ENCODE results near the gene CFDP1. TPM values are rescaled to one million over a fixed set of nuclear protein-coding genes. Genes with fewer than 3 reads are reported as not detected.

The CFDP1 gene
- total and polyA plus RNA-seq, 2 donors (not counting 1 experiment from before 2014, with no cell fraction given): 6.3 to 42.8 TPM

DNA sequence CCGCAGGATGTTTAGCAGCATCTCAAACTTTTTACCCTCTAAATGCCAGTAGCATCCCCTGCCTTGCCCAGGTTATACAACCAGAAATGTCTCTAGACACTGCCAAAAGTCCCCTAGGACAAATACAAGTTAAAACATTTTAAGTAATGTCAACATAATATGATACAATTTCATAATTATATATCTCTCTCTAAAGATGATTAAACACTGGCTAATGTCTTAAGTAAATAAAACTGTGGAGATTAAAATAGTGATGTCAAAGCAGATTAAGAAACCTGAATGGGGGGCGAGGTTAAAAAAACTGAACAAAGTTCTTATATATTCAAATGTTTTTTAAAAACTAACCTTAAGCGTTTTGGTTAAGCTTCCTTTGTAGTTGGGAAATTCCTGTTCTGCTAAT lies 62.1 kb downstream of the CFDP1 start:
- CTCF ChIA-PET: interaction anchor here (1.5 to 2.8 kb wide), 2 partner anchors 138 to 172 kb away, joined by 6 to 9 read pairs; no protein-coding TSS in a partner anchor
- peaks cover 0 to 53% (median 28%) of the 10 kb centered on the region in 4 experiments for H3K27me3 ChIP-seq (replicated peaks in 1 of 4; ENCODE audit: control extremely low read depth in 1 of 4, control insufficient read depth in 3 of 4, insufficient read depth in 4 of 4, low read length in 3 of 4)

DNA sequence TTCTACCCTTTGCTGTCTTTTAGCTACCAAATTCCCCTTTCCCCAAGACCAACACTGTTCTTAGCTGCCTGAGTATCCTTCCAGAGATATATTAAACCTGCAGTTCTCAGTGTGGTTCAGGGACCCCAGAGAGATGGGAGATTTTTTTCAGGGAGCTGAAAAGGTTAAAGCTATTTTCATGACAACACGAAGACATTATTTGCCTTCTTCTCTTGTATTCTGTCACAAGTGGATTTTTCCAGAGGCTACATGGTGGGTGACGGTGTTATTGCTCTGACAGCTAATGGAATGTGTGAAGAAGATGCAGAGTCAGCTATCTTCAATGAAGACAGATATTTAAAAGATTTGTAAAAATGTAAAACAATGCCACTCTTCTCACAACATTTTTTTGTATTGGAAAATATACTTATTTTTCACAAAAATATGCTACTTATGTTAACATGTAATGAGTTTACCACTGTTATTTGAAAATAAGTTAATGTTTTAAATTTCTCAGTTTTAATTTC lies 69.0 kb downstream of the CFDP1 start:
- no peaks in the 10 kb centered on the region for H3K4me1 ChIP-seq (ENCODE audit: control insufficient read depth in 2 of 2, insufficient read depth in 2 of 2, low read length in 2 of 2)
- no peak overlapping the region for H3K27ac Mint-ChIP-seq
- no peak overlapping the region for H3K27ac ChIP-seq (ENCODE audit: low read length in 2 of 2)
- no peak for ATAC-seq (ENCODE audit: low read depth)
- H3K27me3 ChIP-seq (replicated peaks in 1 of 4; ENCODE audit: control extremely low read depth in 1 of 4, control insufficient read depth in 3 of 4, insufficient read depth in 4 of 4, low read length in 3 of 4): peaks cover 0 to 27% (median 11%) of the 10 kb centered on the region in 4 experiments
- no peaks in the 10 kb centered on the region for H3K4me1 Mint-ChIP-seq
- H3K4me3 Mint-ChIP-seq: no peak overlapping the region
- H3K9ac ChIP-seq (ENCODE audit: low read length): no peak overlapping the region
- H3K9me3 Mint-ChIP-seq (ENCODE audit: insufficient read depth): no peaks in the 10 kb centered on the region
- no peak overlapping the region for H3K4me2 ChIP-seq (replicated peaks; ENCODE audit: low read depth, low read length, poor library complexity, severe bottlenecking)
- ChIA-PET POLR2A (no interaction called here), CTCF (no interaction called here)
- DNase-seq: no peak
- peaks cover 17% of the 10 kb centered on the region for H4K20me1 ChIP-seq (ENCODE audit: control insufficient read depth, insufficient read depth, low read length, poor library complexity, severe bottlenecking)
- H3K9me3 ChIP-seq (ENCODE audit: control extremely low read depth in 1 of 3, control insufficient read depth in 2 of 3, insufficient read depth in 1 of 3, low read length in 2 of 3): peaks cover 0 to 1% (median 0%) of the 10 kb centered on the region in 3 donors
- TF ChIP-seq EZH2 (IDR thresholded peaks at IDR 0.05; ENCODE audit: borderline replicate concordance, insufficient read depth, low read depth, low read length, poor library complexity, severe bottlenecking): no peak
- TF ChIP-seq, protein P1, sequence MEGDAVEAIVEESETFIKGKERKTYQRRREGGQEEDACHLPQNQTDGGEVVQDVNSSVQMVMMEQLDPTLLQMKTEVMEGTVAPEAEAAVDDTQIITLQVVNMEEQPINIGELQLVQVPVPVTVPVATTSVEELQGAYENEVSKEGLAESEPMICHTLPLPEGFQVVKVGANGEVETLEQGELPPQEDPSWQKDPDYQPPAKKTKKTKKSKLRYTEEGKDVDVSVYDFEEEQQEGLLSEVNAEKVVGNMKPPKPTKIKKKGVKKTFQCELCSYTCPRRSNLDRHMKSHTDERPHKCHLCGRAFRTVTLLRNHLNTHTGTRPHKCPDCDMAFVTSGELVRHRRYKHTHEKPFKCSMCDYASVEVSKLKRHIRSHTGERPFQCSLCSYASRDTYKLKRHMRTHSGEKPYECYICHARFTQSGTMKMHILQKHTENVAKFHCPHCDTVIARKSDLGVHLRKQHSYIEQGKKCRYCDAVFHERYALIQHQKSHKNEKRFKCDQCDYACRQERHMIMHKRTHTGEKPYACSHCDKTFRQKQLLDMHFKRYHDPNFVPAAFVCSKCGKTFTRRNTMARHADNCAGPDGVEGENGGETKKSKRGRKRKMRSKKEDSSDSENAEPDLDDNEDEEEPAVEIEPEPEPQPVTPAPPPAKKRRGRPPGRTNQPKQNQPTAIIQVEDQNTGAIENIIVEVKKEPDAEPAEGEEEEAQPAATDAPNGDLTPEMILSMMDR (IDR thresholded peaks at IDR 0.05): no peak
- intact Hi-C loops (cut with micrococcal nuclease): no loop called here
- H3K27me3 Mint-ChIP-seq: peaks cover 11% of the 10 kb centered on the region
- no peaks in the 10 kb centered on the region for H3K79me2 ChIP-seq (ENCODE audit: control insufficient read depth, insufficient read depth, low read length)
- H3K4me3 ChIP-seq (ENCODE audit: control extremely low read depth in 1 of 5, extremely low read depth in 1 of 5, insufficient read depth in 1 of 5, low read depth in 2 of 5, low read length in 4 of 5): no peak overlapping the region
- no peaks in the 10 kb centered on the region for H3K36me3 ChIP-seq (replicated peaks in 1 of 2; ENCODE audit: control extremely low read depth in 1 of 2, control insufficient read depth in 1 of 2, extremely low read depth in 1 of 2, insufficient read depth in 2 of 2, low read length in 1 of 2)
- 100% methylated on average over 1 of the region's 2 CpGs for WGBS (ENCODE audit: insufficient coverage)
- no peak overlapping the region for H2AFZ ChIP-seq (ENCODE audit: insufficient read depth, low read depth, low read length, poor library complexity, severe bottlenecking)

More for the DNA sequence above, 62.1 kb downstream of the CFDP1 start:
- Histone ChIP-seq H3K9me3 (ENCODE audit: control extremely low read depth in 1 of 3, control insufficient read depth in 2 of 3, insufficient read depth in 1 of 3, low read length in 2 of 3) (peaks cover 0 to 1% (median 0%) of the 10 kb centered on the region in 3 donors), H3K36me3 (replicated peaks in 1 of 2; ENCODE audit: control extremely low read depth in 1 of 2, control insufficient read depth in 1 of 2, extremely low read depth in 1 of 2, insufficient read depth in 2 of 2, low read length in 1 of 2) (peaks cover 0 to 3% of the 10 kb centered on the region in 2 experiments), H3K4me1 (ENCODE audit: control insufficient read depth in 2 of 2, insufficient read depth in 2 of 2, low read length in 2 of 2) (no peaks in the 10 kb centered on the region), H3K27ac (ENCODE audit: low read length in 2 of 2) (no peak overlapping the region), H3K4me3 (ENCODE audit: control extremely low read depth in 1 of 5, extremely low read depth in 1 of 5, insufficient read depth in 1 of 5, low read depth in 2 of 5, low read length in 4 of 5) (no peak overlapping the region), H3K79me2 (ENCODE audit: control insufficient read depth, insufficient read depth, low read length) (no peaks in the 10 kb centered on the region), H4K20me1 (ENCODE audit: control insufficient read depth, insufficient read depth, low read length, poor library complexity, severe bottlenecking) (peaks cover 50% of the 10 kb centered on the region), H3K4me2 (replicated peaks; ENCODE audit: low read depth, low read length, poor library complexity, severe bottlenecking) (no peak overlapping the region), H3K9ac (ENCODE audit: low read length) (no peak overlapping the region), H2AFZ (ENCODE audit: insufficient read depth, low read depth, low read length, poor library complexity, severe bottlenecking) (no peak overlapping the region)
- no peaks in the 10 kb centered on the region for H3K4me1 Mint-ChIP-seq
- DNase-seq (no peak), ATAC-seq (ENCODE audit: low read depth) (no peak)
- POLR2A ChIA-PET: no interaction called here
- H3K4me3 Mint-ChIP-seq: no peak overlapping the region
- TF ChIP-seq EZH2 (IDR thresholded peaks at IDR 0.05; ENCODE audit: borderline replicate concordance, insufficient read depth, low read depth, low read length, poor library complexity, severe bottlenecking): no peak
- TF ChIP-seq, protein P1 (IDR thresholded peaks at IDR 0.05): no peak
- H3K9me3 Mint-ChIP-seq (ENCODE audit: insufficient read depth): no peaks in the 10 kb centered on the region
- 100% methylated on average over 1 of the region's 3 CpGs for WGBS (ENCODE audit: insufficient coverage)
- no peak overlapping the region for H3K27ac Mint-ChIP-seq
- H3K27me3 Mint-ChIP-seq: peaks cover 43% of the 10 kb centered on the region
- intact Hi-C loops (cut with micrococcal nuclease): no loop called here

All from B cell (primary cell).